Testis (tissue), 3 donors: ENCODE data around the gene ABTB2. TPM values are rescaled to one million over a fixed set of nuclear protein-coding genes. Genes with fewer than 3 reads are reported as not detected.

Experiments
- DNase-seq: peaks from one replicate; pipeline ENCODE4 v3.0.0-alpha.2; 2019
- H3K27ac ChIP-seq, 2 donors: fragments of 200-600 bp; sonication (generic); one replicate each; pipeline ENCODE4 v1.5.1; 2019
- H3K27me3 ChIP-seq: fragments of 200-600 bp; sonication (generic); one replicate; pipeline ENCODE4 v1.5.1; 2019
- H3K36me3 ChIP-seq: fragments of 200-600 bp; sonication (generic); one replicate; pipeline ENCODE4 v1.5.1; 2017; ENCODE audit warnings: low read depth; ENCODE audit errors: missing control alignments
- H3K4me1 ChIP-seq: fragments of 200-600 bp; sonication (generic); one replicate; pipeline ENCODE4 v1.5.1; 2019
- H3K4me3 ChIP-seq, 2 donors: fragments of 200-600 bp; sonication (generic); one replicate each; pipeline ENCODE4 v1.5.1; 2017 to 2019
- H3K9me3 ChIP-seq: fragments of 200-600 bp; sonication (generic); one replicate; pipeline ENCODE4 v1.5.1; 2017
- CTCF ChIP-seq, 3 experiments: fragments of 450-650 bp in 2 of 3; fragments of 200-600 bp in 1 of 3; sonication (generic) in 1 of 3; IDR thresholded peaks; one replicate each; pipeline ENCODE4 v1.5.1; 2016 to 2019; ENCODE audit warnings: antibody characterized with exemption in 3 of 3, mild to moderate bottlenecking in 2 of 3, moderate library complexity in 1 of 3
- POLR2A ChIP-seq: fragments of 450-650 bp; IDR thresholded peaks from one replicate; pipeline ENCODE4 v1.6.1; 2017; ENCODE audit warnings: antibody characterized with exemption, mild to moderate bottlenecking, moderate library complexity
- WGBS, 2 donors: methylation state at CpG; one replicate each; pipeline ENCODE4 v1.1.5; 2018; 5-methylcytosine and 5-hydroxymethylcytosine counted together
- intact Hi-C: fragments of 100-400 bp; cut with DNase I; formaldehyde crosslinking; loops from one replicate; pipeline ENCODE4 v1.15.1; 2023; ENCODE audit warnings: low total_unique reads
- polyA plus RNA-seq: library from polyadenylated mRNA; stranded (reverse); fragments of 350-450 nt; fragmentation: Illumina TruSeq; extraction: RNeasy Lipid Tissue Mini Kit (QIAGEN cat#74804); gene quantifications from one replicate; pipeline ENCODE4 v1.2.3, GENCODE V29; 2014; ENCODE audit warnings: low read depth, low replicate concordance; ENCODE audit not compliant: insufficient read depth
- total RNA-seq, 2 donors: library from RNA; depleted of rRNA; stranded (reverse); fragments of >200 nt; gene quantifications; one replicate each; pipeline ENCODE4 v1.2.3, GENCODE V29; 2016

Gene ABTB2
- total and polyA plus RNA-seq, 3 donors from 2014 or later: 5.8 to 12.1 (median 8.9) TPM

- intact Hi-C loops: no loop called here
- Histone ChIP-seq H3K27ac (no peak overlapping the region), H3K4me1 (no peaks in the 10 kb centered on the region), H3K27me3 (no peaks in the 10 kb centered on the region), H3K9me3 (no peaks in the 10 kb centered on the region), H3K4me3 (no peak overlapping the region), H3K36me3 (no peaks in the 10 kb centered on the region)
- TF ChIP-seq CTCF (IDR thresholded peaks at IDR 0.05) (no peak), POLR2A (no peak)
- no peak for DNase-seq
- WGBS, 2 donors: 50 to 84% methylated on average over 2 of the region's 2 CpGs
Observed at GRCh38 chr11:34292546-34292945, 65.3 kb downstream of the ABTB2 start.

- H3K9me3 ChIP-seq: no peaks in the 10 kb centered on the region
- no peaks in the 10 kb centered on the region for H3K27me3 ChIP-seq
- 50 to 62% methylated on average over 3 of the region's 3 CpGs for WGBS, 2 donors
- H3K27ac ChIP-seq: no peak overlapping the region
- no peaks in the 10 kb centered on the region for H3K36me3 ChIP-seq
- H3K4me3 ChIP-seq: no peak overlapping the region
- no peak for DNase-seq
- intact Hi-C loops: no loop called here
- no peaks in the 10 kb centered on the region for H3K4me1 ChIP-seq
- TF ChIP-seq CTCF (IDR thresholded peaks at IDR 0.05) (no peak), POLR2A (no peak)
Observed at GRCh38 chr11:34292111-34292510, 65.7 kb downstream of the ABTB2 start.

- no peak for DNase-seq
- no peaks in the 10 kb centered on the region for H3K9me3 ChIP-seq
- TF ChIP-seq POLR2A (no peak), CTCF (IDR thresholded peaks at IDR 0.05) (no peak)
- 0 to 52% methylated on average over 1 of the region's 1 CpG for WGBS, 2 donors
- intact Hi-C loops: no loop called here
- H3K4me1 ChIP-seq: no peaks in the 10 kb centered on the region
- H3K4me3 ChIP-seq: no peak overlapping the region
- no peaks in the 10 kb centered on the region for H3K36me3 ChIP-seq
- no peaks in the 10 kb centered on the region for H3K27me3 ChIP-seq
- no peak overlapping the region for H3K27ac ChIP-seq
Observed at GRCh38 chr11:34290926-34291325, 66.9 kb downstream of the ABTB2 start.

- Histone ChIP-seq H3K27ac (no peak overlapping the region), H3K9me3 (no peaks in the 10 kb centered on the region), H3K36me3 (no peaks in the 10 kb centered on the region), H3K4me3 (no peak overlapping the region), H3K27me3 (no peaks in the 10 kb centered on the region), H3K4me1 (no peaks in the 10 kb centered on the region)
- no peak for DNase-seq
- WGBS, 2 donors: 57 to 73% methylated on average over 4 to 7 of the region's 7 CpGs
- TF ChIP-seq POLR2A (no peak), CTCF (IDR thresholded peaks at IDR 0.05) (no peak)
- intact Hi-C loops: no loop called here
Observed at GRCh38 chr11:34288492-34288891, 69.3 kb downstream of the ABTB2 start.

GRCh38 chr11:34284811-34285481, 72.9 kb downstream of the ABTB2 start:
- Histone ChIP-seq H3K9me3 (no peaks in the 10 kb centered on the region), H3K27ac (no peak overlapping the region), H3K4me1 (no peaks in the 10 kb centered on the region), H3K4me3 (no peak overlapping the region), H3K36me3 (no peaks in the 10 kb centered on the region), H3K27me3 (no peaks in the 10 kb centered on the region)
- no peak for DNase-seq
- intact Hi-C loops: no loop called here
- WGBS, 2 donors: 86 to 87% methylated on average over 14 to 17 of the region's 17 CpGs
- no peak for TF ChIP-seq POLR2A
- no peak for TF ChIP-seq CTCF (IDR thresholded peaks at IDR 0.05)
